HG03469 (cell line): ENCODE results near the gene FST.

Experiments used
- ATAC-seq: cut with Tn5 transposase; IDR thresholded peaks from one replicate; pipeline ENCODE4 v1.9.1; 2021; ENCODE audit warnings: mild to moderate bottlenecking, moderate library complexity, moderate number of reproducible peaks; ENCODE audit not compliant: unreplicated experiment

FST gene

DNA sequence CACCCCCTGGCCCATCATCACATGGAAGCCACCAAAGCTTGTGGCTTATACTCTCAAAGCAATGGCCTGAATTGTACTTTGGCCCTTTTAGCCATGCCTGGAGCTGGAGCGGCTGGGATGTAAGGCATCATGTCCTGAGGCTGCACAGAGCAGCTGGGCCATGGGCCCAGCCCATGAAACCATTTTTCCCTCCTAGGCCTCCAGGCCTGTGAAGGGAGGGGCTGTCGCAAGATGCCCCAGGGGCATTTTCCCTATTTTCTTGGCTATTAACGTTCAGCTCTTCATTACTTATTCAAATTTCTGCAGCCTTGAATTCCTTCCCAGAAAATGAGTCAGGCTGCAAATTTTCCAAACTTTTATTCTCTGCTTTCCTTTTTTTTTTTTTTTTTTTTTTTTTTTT lies 27.7 kb downstream of the FST start:
- no peak for ATAC-seq

DNA sequence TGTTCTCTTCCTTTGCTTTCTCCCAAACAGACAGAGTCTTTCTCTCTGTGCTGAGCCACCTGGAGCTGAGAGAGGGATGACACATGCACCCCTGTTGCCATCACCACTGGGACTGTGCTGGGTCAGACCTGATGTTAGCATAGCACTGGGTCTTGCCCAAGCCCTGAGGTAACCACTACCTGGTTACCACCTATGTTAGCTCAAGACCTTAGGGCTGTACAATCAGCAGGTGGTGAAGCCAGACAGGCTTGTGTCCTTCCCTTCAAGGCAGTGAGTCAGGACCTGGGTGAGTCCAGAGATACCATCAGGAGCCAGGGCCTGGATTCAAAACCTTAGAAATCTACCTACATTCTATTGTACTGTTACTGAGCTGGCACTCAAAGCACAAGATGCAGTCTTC lies 32.1 kb downstream of the FST start:
- no peak for ATAC-seq

DNA sequence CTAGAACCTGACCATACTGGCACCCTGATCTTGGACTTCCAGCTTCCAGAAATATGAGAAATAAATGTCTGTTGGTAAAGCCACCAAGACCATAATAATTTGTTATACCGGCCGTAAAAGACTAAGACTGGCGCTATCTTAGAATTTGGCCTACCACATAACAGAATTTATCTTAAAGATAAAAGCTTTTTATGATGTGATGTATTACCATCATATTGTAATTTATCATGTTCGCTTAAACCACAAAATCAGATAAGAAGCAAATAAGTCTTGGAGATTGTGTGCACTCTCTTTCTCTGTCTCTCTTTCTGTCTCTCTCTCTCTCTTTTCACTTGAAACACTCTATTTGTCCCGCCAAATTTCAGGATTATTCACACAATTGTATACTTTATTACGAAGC lies 35.6 kb downstream of the FST start:
- ATAC-seq: no peak

DNA sequence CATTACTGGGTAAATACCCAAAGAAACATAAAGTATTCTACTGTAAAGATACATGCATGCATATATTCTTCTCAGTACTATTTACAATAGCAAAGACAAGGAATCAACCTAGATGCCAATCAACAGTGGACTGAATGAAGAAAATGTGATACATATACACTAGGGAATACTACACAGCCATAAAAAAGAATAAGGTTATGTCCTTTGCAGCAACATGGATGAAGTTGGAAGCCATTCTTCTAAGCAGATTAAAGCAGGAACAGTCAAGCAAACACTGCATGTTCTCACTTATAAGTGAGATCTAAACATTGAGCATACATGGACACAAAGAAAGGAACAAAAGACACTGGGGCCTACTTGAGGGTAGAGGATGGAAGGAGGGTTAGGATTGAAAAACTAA lies 40.4 kb downstream of the FST start:
- no peak for ATAC-seq
